GM21723 (cell line): ENCODE results near the gene CDH16.
A peak's percentile ranks its signal among the peaks of the same experiment; 100 is the strongest.

Experiments used
- ATAC-seq: cut with Tn5 transposase; IDR thresholded peaks from one replicate; pipeline ENCODE4 v1.9.1; 2021; ENCODE audit warnings: mild to moderate bottlenecking, moderate library complexity; ENCODE audit not compliant: unreplicated experiment

The CDH16 gene

GRCh38 chr16:66930189-66930588 is 11.5 kb upstream of the CDH16 start:
- no peak for ATAC-seq

- ATAC-seq, result no peak
Observed at GRCh38 chr16:66928702-66929388, 10.2 kb upstream of the CDH16 start.

- no peak for ATAC-seq
Observed at GRCh38 chr16:66927918-66928649, 9.4 kb upstream of the CDH16 start.

GRCh38 chr16:66926961-66927436 is 8.3 kb upstream of the CDH16 start:
- no peak for ATAC-seq

GRCh38 chr16:66926171-66926947 is 7.7 kb upstream of the CDH16 start:
- no peak for ATAC-seq

- peak; percentile 11 for ATAC-seq
Observed at GRCh38 chr16:66925322-66925840, 6.7 kb upstream of the CDH16 start, which contains the start of gene RRAD. TSS of gene RRAD (minus strand) at chr16:66925535. CDS start at chr16:66925179, 356 bp downstream.

GRCh38 chr16:66924527-66925321 is 6.0 kb upstream of the CDH16 start:
- peak; percentile 50 for ATAC-seq

- no peak for ATAC-seq
Observed at GRCh38 chr16:66923866-66924265, 5.2 kb upstream of the CDH16 start.

GRCh38 chr16:66923247-66923731 is 4.6 kb upstream of the CDH16 start:
- ATAC-seq, result no peak

- ATAC-seq, result no peak
Observed at GRCh38 chr16:66921729-66922450, 3.2 kb upstream of the CDH16 start.

- ATAC-seq, result no peak
Observed at GRCh38 chr16:66920924-66921680, 2.4 kb upstream of the CDH16 start.

- ATAC-seq, result no peak
Observed at GRCh38 chr16:66920299-66920590, 1.6 kb upstream of the CDH16 start.

- no peak for ATAC-seq
Observed at GRCh38 chr16:66919569-66920298, 1.0 kb upstream of the CDH16 start.

GRCh38 chr16:66918355-66918754 is 330 bp downstream of the CDH16 start:
- no peak for ATAC-seq

GRCh38 chr16:66917741-66918140 is 944 bp downstream of the CDH16 start:
- ATAC-seq, result no peak

GRCh38 chr16:66916518-66916917 is 2.2 kb downstream of the CDH16 start:
- ATAC-seq, result no peak

- ATAC-seq, result no peak
Observed at GRCh38 chr16:66915041-66915440, 3.6 kb downstream of the CDH16 start.

- ATAC-seq, result no peak
Observed at GRCh38 chr16:66914541-66914940, 4.1 kb downstream of the CDH16 start.
